ENCODE measurements around the gene CAT. TPM values are rescaled to one million over a fixed set of nuclear protein-coding genes. Genes with fewer than 3 reads are reported as not detected.

CAT gene
- 100 to 1,000 TPM; 119 to 319 TPM for total RNA-seq
- polyA plus RNA-seq = 10 to 100 TPM; 91.8 to 91.9 TPM
- long read RNA-seq, donor 1, transcript CAT-201 (13 exons, 2,302 nt) = major isoform, 53 of 88 reads
- long read RNA-seq, donor 1, transcript CAT-205 (2 exons, 508 nt) = minor isoform, 5 of 88 reads
- long read RNA-seq, donor 1, partial matches to known transcripts = 28 of 88 reads
- long read RNA-seq, donor 1, other reads (novel, unspliced or antisense) = 0 of 88 reads
- long read RNA-seq, donor 2, transcript CAT-201 (13 exons, 2,302 nt) = major isoform, 10 of 23 reads
- long read RNA-seq, donor 2, partial matches to known transcripts = 10 of 23 reads
- long read RNA-seq, donor 2, other reads (novel, unspliced or antisense) = 0 of 23 reads
- long read RNA-seq, donor 3, transcript CAT-201 (13 exons, 2,302 nt) = major isoform, 29 of 38 reads
- long read RNA-seq, donor 3, partial matches to known transcripts = 7 of 38 reads
- long read RNA-seq, donor 3, other reads (novel, unspliced or antisense) = 0 of 38 reads
- long read RNA-seq, donor 4, transcript CAT-201 (13 exons, 2,302 nt) = major isoform, 6 of 12 reads
- long read RNA-seq, donor 4, partial matches to known transcripts = 5 of 12 reads
- long read RNA-seq, donor 4, other reads (novel, unspliced or antisense) = 0 of 12 reads
- long read RNA-seq, donor 5, transcript CAT-201 (13 exons, 2,302 nt) = major isoform, 50 of 75 reads
- long read RNA-seq, donor 5, partial matches to known transcripts = 19 of 75 reads
- long read RNA-seq, donor 5, other reads (novel, unspliced or antisense) = 0 of 75 reads

DNA sequence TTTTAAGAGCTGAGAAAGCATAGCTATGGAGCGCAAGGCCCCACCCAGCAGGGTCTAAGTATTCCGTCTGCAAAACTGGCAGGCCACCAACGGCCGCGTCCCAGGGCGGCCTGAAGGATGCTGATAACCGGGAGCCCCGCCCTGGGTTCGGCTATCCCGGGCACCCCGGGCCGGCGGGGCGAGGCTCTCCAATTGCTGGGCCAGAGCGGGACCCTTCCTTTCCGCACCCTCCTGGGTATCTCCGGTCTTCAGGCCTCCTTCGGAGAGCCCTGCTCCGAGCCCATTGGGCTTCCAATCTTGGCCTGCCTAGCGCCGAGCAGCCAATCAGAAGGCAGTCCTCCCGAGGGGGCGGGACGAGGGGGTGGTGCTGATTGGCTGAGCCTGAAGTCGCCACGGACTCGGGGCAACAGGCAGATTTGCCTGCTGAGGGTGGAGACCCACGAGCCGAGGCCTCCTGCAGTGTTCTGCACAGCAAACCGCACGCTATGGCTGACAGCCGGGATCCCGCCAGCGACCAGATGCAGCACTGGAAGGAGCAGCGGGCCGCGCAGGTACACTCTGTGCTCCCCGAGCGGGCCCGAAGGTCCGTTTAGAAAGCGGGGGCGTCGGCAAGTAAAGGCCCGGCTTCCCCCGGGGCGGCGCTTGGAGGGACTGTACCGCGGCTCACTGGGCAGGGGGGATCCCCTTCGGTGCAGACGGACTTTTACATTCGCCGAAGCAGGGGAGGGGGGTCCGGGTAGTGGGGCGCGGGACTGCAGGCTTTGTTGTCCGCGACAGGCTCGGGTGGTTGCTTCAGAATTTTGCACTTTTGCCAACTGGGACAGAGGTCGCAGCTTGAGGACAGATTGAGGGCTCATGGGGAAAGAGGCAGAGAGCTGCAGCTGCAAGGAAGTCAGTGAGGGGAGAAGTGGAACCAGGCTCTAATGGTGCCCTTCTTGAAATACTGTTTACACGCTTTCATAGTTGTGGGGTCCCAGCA, at the start of gene CAT:
Gene CAT (plus strand): TSS at position 406 of the 979 bp plus-strand sequence. CDS start 80 bp downstream, at position 486.
- TF ChIP-seq, protein P1, sequence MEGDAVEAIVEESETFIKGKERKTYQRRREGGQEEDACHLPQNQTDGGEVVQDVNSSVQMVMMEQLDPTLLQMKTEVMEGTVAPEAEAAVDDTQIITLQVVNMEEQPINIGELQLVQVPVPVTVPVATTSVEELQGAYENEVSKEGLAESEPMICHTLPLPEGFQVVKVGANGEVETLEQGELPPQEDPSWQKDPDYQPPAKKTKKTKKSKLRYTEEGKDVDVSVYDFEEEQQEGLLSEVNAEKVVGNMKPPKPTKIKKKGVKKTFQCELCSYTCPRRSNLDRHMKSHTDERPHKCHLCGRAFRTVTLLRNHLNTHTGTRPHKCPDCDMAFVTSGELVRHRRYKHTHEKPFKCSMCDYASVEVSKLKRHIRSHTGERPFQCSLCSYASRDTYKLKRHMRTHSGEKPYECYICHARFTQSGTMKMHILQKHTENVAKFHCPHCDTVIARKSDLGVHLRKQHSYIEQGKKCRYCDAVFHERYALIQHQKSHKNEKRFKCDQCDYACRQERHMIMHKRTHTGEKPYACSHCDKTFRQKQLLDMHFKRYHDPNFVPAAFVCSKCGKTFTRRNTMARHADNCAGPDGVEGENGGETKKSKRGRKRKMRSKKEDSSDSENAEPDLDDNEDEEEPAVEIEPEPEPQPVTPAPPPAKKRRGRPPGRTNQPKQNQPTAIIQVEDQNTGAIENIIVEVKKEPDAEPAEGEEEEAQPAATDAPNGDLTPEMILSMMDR (IDR thresholded peaks at IDR 0.05; ENCODE audit: control extremely low read depth, extremely low read depth) = no peak
- peaks cover 0 to 2% (median 1%) of the 10 kb centered on the region in 4 donors for H3K9me3 ChIP-seq (ENCODE audit: control insufficient read depth in 4 of 4, insufficient read depth in 3 of 4, low read length in 3 of 4)
- H3K9ac ChIP-seq (ENCODE audit: insufficient read depth in 1 of 2, low read length in 2 of 2) = peak within 1 kb of the TSS; percentile 64 to 95
- peaks cover 0 to 8% (median 3%) of the 10 kb centered on the region in 4 donors for H3K36me3 ChIP-seq (ENCODE audit: control insufficient read depth in 4 of 4, insufficient read depth in 4 of 4, low read length in 4 of 4)
- ATAC-seq (ENCODE audit: insufficient read depth, low FRiP score) = peak; percentile 99
- 0 to 1% methylated on average over 62 of the region's 62 CpGs for WGBS, 2 donors
- H3K4me3 ChIP-seq = peak within 1 kb of the TSS; percentile 78
- H3K4me1 ChIP-seq (ENCODE audit: control insufficient read depth in 5 of 5, insufficient read depth in 5 of 5, low read length in 5 of 5) = peaks cover 4 to 14% (median 10%) of the 10 kb centered on the region in 5 donors
- peak within 1 kb of the TSS; percentile 96 to 98 for H3K27ac ChIP-seq (ENCODE audit: low read depth in 1 of 2, low read length in 1 of 2)
- DNase-seq = peak; percentile 99
- no peaks in the 10 kb centered on the region for H3K27me3 ChIP-seq (ENCODE audit: control insufficient read depth in 3 of 3, insufficient read depth in 3 of 3, low read length in 2 of 3)

DNA sequence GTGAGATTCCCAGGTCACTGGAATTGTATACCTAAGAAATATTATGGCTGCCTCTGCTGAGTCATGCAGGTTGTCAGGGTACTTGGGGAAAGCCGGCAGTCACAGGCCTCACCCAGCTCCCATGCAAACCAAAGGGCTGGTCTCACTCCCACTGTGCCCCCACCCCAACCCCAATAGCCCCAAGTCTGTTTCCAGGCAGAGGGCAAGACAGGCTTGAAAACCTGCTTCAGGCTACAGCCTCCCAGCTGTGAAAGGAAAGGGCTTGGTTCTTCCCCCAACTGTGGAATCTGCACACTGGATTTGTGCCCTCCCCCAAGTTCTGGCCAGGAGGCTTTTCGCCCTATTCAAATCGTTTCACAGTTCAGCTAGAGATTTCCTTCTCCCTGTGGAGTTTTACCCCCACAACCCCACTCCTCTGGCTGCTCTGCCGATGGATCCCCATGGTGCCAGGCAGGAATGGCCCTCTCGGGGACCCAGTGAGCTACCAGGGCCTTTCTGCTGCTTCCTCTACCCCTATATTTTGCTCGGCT, 43.9 kb upstream of the CAT start:
- Histone ChIP-seq H3K9me3 (ENCODE audit: control insufficient read depth in 4 of 4, insufficient read depth in 3 of 4, low read length in 3 of 4) (peaks cover 0 to 2% (median 0%) of the 10 kb centered on the region in 4 donors), H3K9ac (ENCODE audit: insufficient read depth in 1 of 2, low read length in 2 of 2) (no peak overlapping the region), H3K4me1 (ENCODE audit: control insufficient read depth in 5 of 5, insufficient read depth in 5 of 5, low read length in 5 of 5) (no peaks in the 10 kb centered on the region), H3K4me3 (no peak overlapping the region), H3K27me3 (ENCODE audit: control insufficient read depth in 3 of 3, insufficient read depth in 3 of 3, low read length in 2 of 3) (no peaks in the 10 kb centered on the region), H3K27ac (ENCODE audit: low read depth in 1 of 2, low read length in 1 of 2) (no peak overlapping the region), H3K36me3 (ENCODE audit: control insufficient read depth in 4 of 4, insufficient read depth in 4 of 4, low read length in 4 of 4) (no peaks in the 10 kb centered on the region)
- ATAC-seq (ENCODE audit: insufficient read depth, low FRiP score) = no peak
- DNase-seq = no peak
- WGBS, 2 donors = 84 to 88% methylated on average over 6 of the region's 6 CpGs
- TF ChIP-seq, protein P1 (IDR thresholded peaks at IDR 0.05; ENCODE audit: control extremely low read depth, extremely low read depth) = no peak

DNA sequence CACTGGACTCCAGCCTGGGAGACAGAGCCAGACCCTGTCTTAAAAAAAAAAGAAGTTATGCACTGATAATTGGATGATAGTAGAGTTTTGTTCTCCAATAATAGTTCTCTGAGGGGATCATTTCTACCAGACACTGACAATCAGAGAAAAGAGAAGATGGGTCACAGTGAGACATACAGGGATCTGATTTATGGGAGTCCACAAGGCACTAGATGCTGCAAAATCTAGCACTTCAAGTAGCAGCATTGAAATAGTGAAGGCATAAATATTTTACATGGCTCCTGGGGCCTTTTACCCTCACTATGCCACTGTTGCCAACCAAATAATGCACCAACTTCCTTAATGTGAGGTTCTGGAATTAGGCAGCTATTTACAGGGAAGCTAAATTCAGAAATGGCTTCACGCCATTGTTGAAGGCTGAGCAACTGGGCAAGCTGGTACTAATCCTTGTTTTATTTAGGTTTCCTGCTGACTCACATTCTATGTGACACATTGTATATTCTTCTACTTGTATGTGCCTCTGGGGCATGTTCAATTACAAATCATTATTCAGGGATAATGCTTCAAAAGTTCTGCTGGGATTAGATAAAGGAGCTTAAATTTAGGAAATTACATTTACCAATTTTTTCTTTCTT, 42.7 kb upstream of the CAT start:
- no peak for DNase-seq
- Histone ChIP-seq H3K36me3 (ENCODE audit: control insufficient read depth in 4 of 4, insufficient read depth in 4 of 4, low read length in 4 of 4) (no peaks in the 10 kb centered on the region), H3K4me1 (ENCODE audit: control insufficient read depth in 5 of 5, insufficient read depth in 5 of 5, low read length in 5 of 5) (no peaks in the 10 kb centered on the region), H3K27ac (ENCODE audit: low read depth in 1 of 2, low read length in 1 of 2) (no peak overlapping the region), H3K27me3 (ENCODE audit: control insufficient read depth in 3 of 3, insufficient read depth in 3 of 3, low read length in 2 of 3) (no peaks in the 10 kb centered on the region), H3K9me3 (ENCODE audit: control insufficient read depth in 4 of 4, insufficient read depth in 3 of 4, low read length in 3 of 4) (peaks cover 0 to 3% (median under 1%) of the 10 kb centered on the region in 4 donors), H3K4me3 (no peak overlapping the region), H3K9ac (ENCODE audit: insufficient read depth in 1 of 2, low read length in 2 of 2) (no peak overlapping the region)
- ATAC-seq (ENCODE audit: insufficient read depth, low FRiP score) = no peak
- TF ChIP-seq, protein P1 (IDR thresholded peaks at IDR 0.05; ENCODE audit: control extremely low read depth, extremely low read depth) = no peak
- 63 to 77% methylated on average over 1 of the region's 1 CpG for WGBS, 2 donors

All from lung (tissue), 16 donors.